ENCODE measurements around the gene TRIM56. TPM values are rescaled to one million over a fixed set of nuclear protein-coding genes. Genes with fewer than 3 reads are reported as not detected.
"Not testable (repeated sequence)": the region's sequence is repeated elsewhere in the genome, so short reads cannot be mapped to it uniquely, and the experiment has no call there.

The TRIM56 gene
- total RNA-seq, 5 donors from 2014 or later (not counting 1 experiment from before 2014, with no cell fraction given): 47.2 to 80.9 (median 77.4) TPM

- H3K4me1 Mint-ChIP-seq: peaks cover 0 to 4% (median 2%) of the 10 kb centered on the region in 3 donors
- H3K27me3 ChIP-seq (replicated peaks in 1 of 2; ENCODE audit: control insufficient read depth in 2 of 2, extremely low read depth in 1 of 2, insufficient read depth in 2 of 2, low read length in 1 of 2): peaks cover 5 to 66% of the 10 kb centered on the region in 2 experiments
- ATAC-seq (replicated peaks in 1 of 4): no peak
- no peak overlapping the region for H3K4me3 ChIP-seq (ENCODE audit: control insufficient read depth in 1 of 2, extremely low read depth in 1 of 2, low read length in 1 of 2)
- ChIA-PET CTCF (interaction anchor here (0.5 to 0.6 kb wide), 2 partner anchors 9 to 20 kb away, joined by 3 read pairs; no protein-coding TSS in a partner anchor), POLR2A (no interaction called here)
- no CpG with 5 or more reads among the region's 5 CpGs for WGBS (ENCODE audit: insufficient coverage)
- no peaks in the 10 kb centered on the region for H3K36me3 ChIP-seq (ENCODE audit: control insufficient read depth in 2 of 2, extremely low read depth in 1 of 2, insufficient read depth in 1 of 2, low read length in 1 of 2)
- H3K27me3 Mint-ChIP-seq: peaks cover 47 to 63% of the 10 kb centered on the region in 2 donors
- H3K4me3 Mint-ChIP-seq: no peak overlapping the region
- no peaks in the 10 kb centered on the region for H3K4me1 ChIP-seq (ENCODE audit: control insufficient read depth in 1 of 2, extremely low read depth in 1 of 2, insufficient read depth in 2 of 2, low read length in 2 of 2)
- no peaks in the 10 kb centered on the region for H3K9me3 Mint-ChIP-seq
- DNase-seq: no peak
- no peak overlapping the region for H3K27ac Mint-ChIP-seq
- no peaks in the 10 kb centered on the region for H3K36me3 Mint-ChIP-seq
- no peak overlapping the region for H3K27ac ChIP-seq (ENCODE audit: low read length)
- no peaks in the 10 kb centered on the region for H3K9me3 ChIP-seq
These were observed 24.3 kb upstream of the TRIM56 start for GRCh38 chr7:101060992-101061391.

GRCh38 chr7:101064176-101064550, 21.1 kb upstream of the TRIM56 start:
- H3K4me1 Mint-ChIP-seq; H3K36me3 Mint-ChIP-seq; H3K4me3 ChIP-seq (ENCODE audit: control insufficient read depth in 1 of 2, extremely low read depth in 1 of 2, low read length in 1 of 2); DNase-seq; H3K27ac Mint-ChIP-seq; ATAC-seq (replicated peaks in 1 of 4); H3K9me3 Mint-ChIP-seq; H3K27ac ChIP-seq (ENCODE audit: low read length); H3K36me3 ChIP-seq (ENCODE audit: control insufficient read depth in 2 of 2, extremely low read depth in 1 of 2, insufficient read depth in 1 of 2, low read length in 1 of 2); H3K9me3 ChIP-seq; H3K4me3 Mint-ChIP-seq; POLR2A ChIA-PET; H3K4me1 ChIP-seq (ENCODE audit: control insufficient read depth in 1 of 2, extremely low read depth in 1 of 2, insufficient read depth in 2 of 2, low read length in 2 of 2): not testable (repeated sequence)
- H3K27me3 Mint-ChIP-seq: peaks cover 38 to 54% of the 10 kb centered on the region in 2 donors
- 38% methylated on average over 6 of the region's 9 CpGs for WGBS (ENCODE audit: insufficient coverage)
- H3K27me3 ChIP-seq (replicated peaks in 1 of 2; ENCODE audit: control insufficient read depth in 2 of 2, extremely low read depth in 1 of 2, insufficient read depth in 2 of 2, low read length in 1 of 2): peaks cover 2 to 75% of the 10 kb centered on the region in 2 experiments
- CTCF ChIA-PET: interaction anchor here (0.6 kb wide), 2 partner anchors 12 to 80 kb away, joined by 3 read pairs; no protein-coding TSS in a partner anchor

GRCh38 chr7:101065162-101065561, 20.1 kb upstream of the TRIM56 start:
- H3K9me3 Mint-ChIP-seq; H3K36me3 ChIP-seq (ENCODE audit: control insufficient read depth in 2 of 2, extremely low read depth in 1 of 2, insufficient read depth in 1 of 2, low read length in 1 of 2); H3K4me3 Mint-ChIP-seq; ATAC-seq (replicated peaks in 1 of 4); H3K27ac ChIP-seq (ENCODE audit: low read length); H3K4me3 ChIP-seq (ENCODE audit: control insufficient read depth in 1 of 2, extremely low read depth in 1 of 2, low read length in 1 of 2); H3K36me3 Mint-ChIP-seq; H3K9me3 ChIP-seq; H3K4me1 Mint-ChIP-seq; DNase-seq; POLR2A ChIA-PET; H3K4me1 ChIP-seq (ENCODE audit: control insufficient read depth in 1 of 2, extremely low read depth in 1 of 2, insufficient read depth in 2 of 2, low read length in 2 of 2); H3K27ac Mint-ChIP-seq: not testable (repeated sequence)
- CTCF ChIA-PET: interaction anchor here in 1 of 2 donors (0.6 kb wide), 2 partner anchors 143 to 164 kb away, joined by 3 to 5 read pairs; no protein-coding TSS in a partner anchor
- peaks cover 41 to 49% of the 10 kb centered on the region in 2 donors for H3K27me3 Mint-ChIP-seq
- H3K27me3 ChIP-seq (replicated peaks in 1 of 2; ENCODE audit: control insufficient read depth in 2 of 2, extremely low read depth in 1 of 2, insufficient read depth in 2 of 2, low read length in 1 of 2): peaks cover 2 to 72% of the 10 kb centered on the region in 2 experiments
- 46% methylated on average over 2 of the region's 3 CpGs for WGBS (ENCODE audit: insufficient coverage)

GRCh38 chr7:101066141-101066832, 19.0 kb upstream of the TRIM56 start:
- ChIA-PET POLR2A (no interaction called here), CTCF (no interaction called here)
- H3K27ac Mint-ChIP-seq: no peak overlapping the region
- H3K36me3 ChIP-seq (ENCODE audit: control insufficient read depth in 2 of 2, extremely low read depth in 1 of 2, insufficient read depth in 1 of 2, low read length in 1 of 2): no peaks in the 10 kb centered on the region
- H3K27ac ChIP-seq (ENCODE audit: low read length): no peak overlapping the region
- no peaks in the 10 kb centered on the region for H3K4me1 ChIP-seq (ENCODE audit: control insufficient read depth in 1 of 2, extremely low read depth in 1 of 2, insufficient read depth in 2 of 2, low read length in 2 of 2)
- H3K4me1 Mint-ChIP-seq: no peaks in the 10 kb centered on the region
- no peak overlapping the region for H3K4me3 Mint-ChIP-seq
- no peaks in the 10 kb centered on the region for H3K36me3 Mint-ChIP-seq
- no peak for DNase-seq
- H3K27me3 ChIP-seq (replicated peaks in 1 of 2; ENCODE audit: control insufficient read depth in 2 of 2, extremely low read depth in 1 of 2, insufficient read depth in 2 of 2, low read length in 1 of 2): peaks cover 2 to 64% of the 10 kb centered on the region in 2 experiments
- ATAC-seq (replicated peaks in 1 of 4): no peak
- no peaks in the 10 kb centered on the region for H3K9me3 ChIP-seq
- H3K4me3 ChIP-seq (ENCODE audit: control insufficient read depth in 1 of 2, extremely low read depth in 1 of 2, low read length in 1 of 2): no peak overlapping the region
- no peaks in the 10 kb centered on the region for H3K9me3 Mint-ChIP-seq
- 63% methylated on average over 9 of the region's 15 CpGs for WGBS (ENCODE audit: insufficient coverage)
- H3K27me3 Mint-ChIP-seq: peaks cover 36 to 43% of the 10 kb centered on the region in 2 donors

GRCh38 chr7:101066833-101067177, 18.5 kb upstream of the TRIM56 start:
- Mint-ChIP-seq H3K27me3 (peaks cover 35 to 41% of the 10 kb centered on the region in 2 donors), H3K27ac (no peak overlapping the region), H3K36me3 (no peaks in the 10 kb centered on the region), H3K9me3 (no peaks in the 10 kb centered on the region), H3K4me1 (no peaks in the 10 kb centered on the region), H3K4me3 (no peak overlapping the region)
- peaks cover 2 to 60% of the 10 kb centered on the region in 2 experiments for H3K27me3 ChIP-seq (replicated peaks in 1 of 2; ENCODE audit: control insufficient read depth in 2 of 2, extremely low read depth in 1 of 2, insufficient read depth in 2 of 2, low read length in 1 of 2)
- DNase-seq (no peak), ATAC-seq (replicated peaks in 1 of 4) (no peak)
- no peaks in the 10 kb centered on the region for H3K4me1 ChIP-seq (ENCODE audit: control insufficient read depth in 1 of 2, extremely low read depth in 1 of 2, insufficient read depth in 2 of 2, low read length in 2 of 2)
- ChIA-PET CTCF (no interaction called here), POLR2A (interaction anchor here in 1 of 2 donors (0.5 kb wide), 1 partner anchor 23 kb away, joined by 11 read pairs; no protein-coding TSS in a partner anchor)
- no peak overlapping the region for H3K4me3 ChIP-seq (ENCODE audit: control insufficient read depth in 1 of 2, extremely low read depth in 1 of 2, low read length in 1 of 2)
- H3K27ac ChIP-seq (ENCODE audit: low read length): no peak overlapping the region
- 70% methylated on average over 7 of the region's 7 CpGs for WGBS (ENCODE audit: insufficient coverage)
- H3K9me3 ChIP-seq: no peaks in the 10 kb centered on the region
- no peaks in the 10 kb centered on the region for H3K36me3 ChIP-seq (ENCODE audit: control insufficient read depth in 2 of 2, extremely low read depth in 1 of 2, insufficient read depth in 1 of 2, low read length in 1 of 2)

- Mint-ChIP-seq H3K36me3 (no peaks in the 10 kb centered on the region), H3K9me3 (no peaks in the 10 kb centered on the region), H3K4me3 (no peak overlapping the region), H3K27ac (no peak overlapping the region), H3K4me1 (no peaks in the 10 kb centered on the region), H3K27me3 (peaks cover 32 to 33% of the 10 kb centered on the region in 2 donors)
- DNase-seq: no peak
- Histone ChIP-seq H3K4me1 (ENCODE audit: control insufficient read depth in 1 of 2, extremely low read depth in 1 of 2, insufficient read depth in 2 of 2, low read length in 2 of 2) (no peaks in the 10 kb centered on the region), H3K4me3 (ENCODE audit: control insufficient read depth in 1 of 2, extremely low read depth in 1 of 2, low read length in 1 of 2) (no peak overlapping the region), H3K36me3 (ENCODE audit: control insufficient read depth in 2 of 2, extremely low read depth in 1 of 2, insufficient read depth in 1 of 2, low read length in 1 of 2) (no peaks in the 10 kb centered on the region), H3K9me3 (no peaks in the 10 kb centered on the region), H3K27me3 (replicated peaks in 1 of 2; ENCODE audit: control insufficient read depth in 2 of 2, extremely low read depth in 1 of 2, insufficient read depth in 2 of 2, low read length in 1 of 2) (peaks cover 2 to 56% of the 10 kb centered on the region in 2 experiments), H3K27ac (ENCODE audit: low read length) (no peak overlapping the region)
- ChIA-PET CTCF (interaction anchor here in 1 of 2 donors (0.7 kb wide), 1 partner anchor 11 kb away, joined by 4 read pairs; no protein-coding TSS in a partner anchor), POLR2A (no interaction called here)
- 84% methylated on average over 10 of the region's 10 CpGs for WGBS (ENCODE audit: insufficient coverage)
- ATAC-seq (replicated peaks in 1 of 4): no peak
These were observed 16.9 kb upstream of the TRIM56 start for GRCh38 chr7:101068401-101068800.
